Stomach (tissue), 4 donors: ENCODE data around the gene HOXA6.

Experiments used
- EP300 ChIP-seq: sonication (generic); formaldehyde crosslinking; IDR thresholded peaks from one replicate; pipeline ENCODE4 v1.6.1; 2017; ENCODE audit warnings: antibody characterized with exemption
- POLR2A ChIP-seq, 4 donors: fragments of 450-650 bp; IDR thresholded peaks; one replicate each; pipeline ENCODE4 v1.6.1; 2016; ENCODE audit warnings: antibody characterized with exemption in 4 of 4, control low read depth in 2 of 4, mild to moderate bottlenecking in 1 of 4, moderate library complexity in 1 of 4
- POLR2AphosphoS5 ChIP-seq, 3 donors: sonication (generic); formaldehyde crosslinking; IDR thresholded peaks; one replicate each; pipeline ENCODE4 v1.6.1; 2016; ENCODE audit warnings: antibody characterized with exemption in 3 of 3
- TF ChIP-seq, protein P1 (sequence below), 7 experiments: fragments of 450-650 bp in 4 of 7; fragments of 200-600 bp in 3 of 7; sonication (generic) in 3 of 7; IDR thresholded peaks; one replicate each; pipeline ENCODE4 v1.5.1; 2016 to 2019; ENCODE audit warnings: antibody characterized with exemption in 7 of 7, control low read depth in 2 of 7, mild to moderate bottlenecking in 1 of 7

DNA sequence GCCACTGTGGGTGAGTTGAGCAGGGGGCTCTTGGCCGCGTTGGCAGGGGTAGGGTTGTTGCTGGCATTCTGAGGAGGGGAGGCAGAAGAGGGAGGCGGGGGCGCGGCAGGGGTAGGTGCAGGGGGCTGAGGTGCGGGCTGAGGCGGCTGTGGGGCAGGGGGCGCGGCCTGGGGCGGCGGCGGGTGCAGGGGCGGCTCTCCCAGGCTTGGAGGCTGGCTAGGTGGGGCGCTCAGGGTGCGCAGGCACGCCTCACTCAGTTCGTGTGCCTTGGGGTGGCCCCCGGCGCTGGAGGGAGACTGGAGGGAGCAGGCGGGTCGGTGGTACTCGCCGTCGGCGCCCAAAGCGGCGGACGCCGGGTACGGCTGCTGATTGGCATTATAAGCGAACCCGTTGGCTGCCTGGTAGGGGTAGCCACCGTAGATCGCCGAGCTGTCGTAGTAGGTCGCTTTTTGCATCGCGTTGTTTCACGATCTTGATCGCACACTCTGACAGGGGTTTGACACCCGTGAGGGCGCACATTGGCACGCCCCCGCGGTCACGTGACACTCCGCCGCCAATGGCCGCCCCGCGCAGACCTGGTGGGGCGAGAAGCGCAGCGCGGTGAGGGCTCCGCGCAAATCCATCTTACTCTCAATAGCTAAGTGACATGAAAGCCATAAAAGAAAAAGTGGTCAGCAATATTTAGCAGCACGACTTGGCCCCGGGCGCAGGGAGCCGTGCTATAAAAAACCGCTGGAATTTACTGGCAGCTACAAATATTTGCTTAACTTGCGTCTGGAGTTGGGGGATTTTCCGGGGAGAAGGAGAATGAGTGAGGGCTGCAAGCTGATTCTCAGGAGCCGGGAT lies 37.2 kb downstream of the HOXA6 start:
- TF ChIP-seq POLR2AphosphoS5 (IDR thresholded peaks at IDR 0.05) (peak in 2 of 3 donors; percentile 22 to 44), POLR2A (IDR thresholded peaks at IDR 0.05) (no peak), EP300 (no peak)
- TF ChIP-seq, protein P1, sequence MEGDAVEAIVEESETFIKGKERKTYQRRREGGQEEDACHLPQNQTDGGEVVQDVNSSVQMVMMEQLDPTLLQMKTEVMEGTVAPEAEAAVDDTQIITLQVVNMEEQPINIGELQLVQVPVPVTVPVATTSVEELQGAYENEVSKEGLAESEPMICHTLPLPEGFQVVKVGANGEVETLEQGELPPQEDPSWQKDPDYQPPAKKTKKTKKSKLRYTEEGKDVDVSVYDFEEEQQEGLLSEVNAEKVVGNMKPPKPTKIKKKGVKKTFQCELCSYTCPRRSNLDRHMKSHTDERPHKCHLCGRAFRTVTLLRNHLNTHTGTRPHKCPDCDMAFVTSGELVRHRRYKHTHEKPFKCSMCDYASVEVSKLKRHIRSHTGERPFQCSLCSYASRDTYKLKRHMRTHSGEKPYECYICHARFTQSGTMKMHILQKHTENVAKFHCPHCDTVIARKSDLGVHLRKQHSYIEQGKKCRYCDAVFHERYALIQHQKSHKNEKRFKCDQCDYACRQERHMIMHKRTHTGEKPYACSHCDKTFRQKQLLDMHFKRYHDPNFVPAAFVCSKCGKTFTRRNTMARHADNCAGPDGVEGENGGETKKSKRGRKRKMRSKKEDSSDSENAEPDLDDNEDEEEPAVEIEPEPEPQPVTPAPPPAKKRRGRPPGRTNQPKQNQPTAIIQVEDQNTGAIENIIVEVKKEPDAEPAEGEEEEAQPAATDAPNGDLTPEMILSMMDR (IDR thresholded peaks at IDR 0.05): no peak
